K562 (cell line): Measurements from ENCODE around the gene PCNX2. TPM values are rescaled to one million over a fixed set of nuclear protein-coding genes. Genes with fewer than 3 reads are reported as not detected.

Source experiments
- ATAC-seq: fragments of 200-7000 bp; cut with Tn5 transposase; 3 replicates; pipeline ENCODE4 v1.9.1; 2020; ENCODE audit warnings: moderate library complexity
- BruUV-seq: library from RNA; stranded (reverse); fragments of 400-500 nt; replicated peaks from 2 replicates; lab custom pipeline; 2021; lab: Mats Ljungman, UMichigan
- CTCF ChIA-PET: fragments of 300-600 bp; formaldehyde crosslinking; extraction: SDS; loops from one replicate; lab custom pipeline; 2021; ENCODE audit warnings: low intra/inter-chr PET ratio; lab: Yijun Ruan, JAX
- POLR2A ChIA-PET: fragments of 300-600, 350-650 bp; sonication (Branson Sonifier 250); formaldehyde crosslinking; extraction: SDS; loops from one replicate; lab custom pipeline; 2021; ENCODE audit warnings: antibody characterized with exemption, inconsistent platforms; lab: Yijun Ruan, JAX
- DNase-seq, 4 experiments: peaks; one replicate each; pipeline versions ENCODE4 v3.0.0 to v3.0.0-alpha.2; 2011 to 2018; ENCODE audit warnings: low spot score in 3 of 4, mixed read lengths in 3 of 4; ENCODE audit errors: extremely low read depth in 1 of 4
- FAIRE-seq: peaks from 2 replicates; lab custom pipeline; 2011; peaks lifted over from hg19 to GRCh38; lab: Jason Lieb, UNC
- H2AFZ ChIP-seq: 2 replicates; pipeline ENCODE4 v1.6.0; 2011; ENCODE audit warnings: low read depth, low read length, control low read depth, inconsistent platforms
- H3K27ac ChIP-seq: fragments of 200-600 bp; 3 replicates; pipeline ENCODE4 v1.8.0; 2011; ENCODE audit warnings: low read depth, mild to moderate bottlenecking, control low read depth, inconsistent platforms, low read length, moderate library complexity, mixed read lengths; ENCODE audit errors: extremely low read depth
- H3K27me3 ChIP-seq, 2 experiments: fragments of 300-600 bp in 1 of 2; 2 replicates in 1 of 2; 3 replicates in 1 of 2; pipeline versions ENCODE4 v1.6.0 to v1.8.0; 2011; ENCODE audit warnings: inconsistent platforms in 2 of 2, low read length in 2 of 2, mild to moderate bottlenecking in 1 of 2, mixed read lengths in 1 of 2, moderate library complexity in 1 of 2; ENCODE audit not compliant: control insufficient read depth in 2 of 2, insufficient read depth in 2 of 2
- H3K36me3 ChIP-seq: fragments of 300-600 bp; 3 replicates; pipeline ENCODE4 v1.8.0; 2011; ENCODE audit warnings: mild to moderate bottlenecking, low read length, inconsistent platforms; ENCODE audit not compliant: control insufficient read depth, insufficient read depth
- H3K4me1 ChIP-seq, 2 experiments: fragments of 200-600 bp in 1 of 2; replicated peaks in 1 of 2; 2 replicates in 1 of 2; 3 replicates in 1 of 2; pipeline versions ENCODE4 v1.5.1 to v1.8.0; 2011; ENCODE audit warnings: inconsistent platforms in 2 of 2, low read length in 2 of 2, mild to moderate bottlenecking in 1 of 2, mixed read lengths in 1 of 2, moderate library complexity in 1 of 2; ENCODE audit not compliant: control insufficient read depth in 2 of 2, insufficient read depth in 2 of 2
- H3K4me2 ChIP-seq: 2 replicates; pipeline ENCODE4 v1.6.1; 2011; ENCODE audit warnings: low read length, control low read depth, inconsistent platforms, mixed read lengths; ENCODE audit not compliant: insufficient read depth
- H3K4me3 ChIP-seq: fragments of 200-600 bp; sonication (generic), shearing (Covaris generic); 2 replicates; pipeline ENCODE4 v1.5.1; 2016; ENCODE audit warnings: control low read depth, inconsistent platforms
- H3K79me2 ChIP-seq: fragments of 200-600 bp; 3 replicates; pipeline ENCODE4 v1.8.0; 2011; ENCODE audit warnings: low read length, inconsistent platforms; ENCODE audit not compliant: control insufficient read depth, insufficient read depth
- H3K9ac ChIP-seq, 2 experiments: 2 replicates each; pipeline versions ENCODE4 v1.6.0 to v1.6.1; 2011; ENCODE audit warnings: low read depth in 2 of 2, low read length in 2 of 2, control low read depth in 1 of 2, inconsistent platforms in 1 of 2, mild to moderate bottlenecking in 1 of 2, mixed read lengths in 1 of 2; ENCODE audit not compliant: insufficient read depth in 1 of 2
- H3K9me1 ChIP-seq: one replicate; pipeline ENCODE4 v1.6.0; 2011; ENCODE audit warnings: inconsistent platforms, mild to moderate bottlenecking, low read length, moderate library complexity; ENCODE audit not compliant: control insufficient read depth, insufficient read depth
- H3K9me3 ChIP-seq: replicated peaks from 2 replicates; pipeline ENCODE4 v1.5.1; 2011; ENCODE audit warnings: low read depth, low read length, inconsistent platforms; ENCODE audit not compliant: control insufficient read depth, insufficient read depth
- H4K20me1 ChIP-seq: replicated peaks from 2 replicates; pipeline ENCODE4 v1.6.1; 2011; ENCODE audit warnings: low read length, inconsistent platforms, mixed read lengths; ENCODE audit not compliant: control insufficient read depth, insufficient read depth
- ARID3B ChIP-seq: fragments of 250-450 bp; sonication (Bioruptor Pico); IDR thresholded peaks from 2 replicates; pipeline ENCODE4 v1.4.0; 2020; ENCODE audit warnings: borderline replicate concordance
- ATF4 ChIP-seq: fragments of 450-650 bp; formaldehyde crosslinking; IDR thresholded peaks from 2 replicates; pipeline ENCODE4 v1.4.0; 2022; ENCODE audit warnings: mild to moderate bottlenecking, moderate library complexity
- BRD4 ChIP-seq: fragments of 200-600 bp; sonication (generic); IDR thresholded peaks from 2 replicates; pipeline ENCODE4 v1.6.1; 2017; ENCODE audit warnings: inconsistent platforms
- CHD4 ChIP-seq: fragments of 200-600 bp; sonication (generic); IDR thresholded peaks from 3 replicates; pipeline ENCODE4 v1.6.1; 2012; ENCODE audit warnings: low read depth, mild to moderate bottlenecking, mixed read lengths, low read length, inconsistent platforms; ENCODE audit not compliant: insufficient read depth, insufficient replicate concordance, poor library complexity, severe bottlenecking
- GABPA ChIP-seq: fragments of 200-800 bp; sonication (Bioruptor generic); conservative IDR thresholded peaks from 2 replicates; pipeline ENCODE4 v1.6.1; 2016; ENCODE audit warnings: low read depth, missing genetic modification characterization, missing compliant biosample characterization
- NR2C2 ChIP-seq, 2 experiments: fragments of 200-800 bp in 1 of 2; sonication (Bioruptor generic) in 1 of 2; sonication (generic) in 1 of 2; formaldehyde crosslinking in 1 of 2; IDR thresholded peaks; 2 replicates each; pipeline versions ENCODE4 v1.6.1 to v1.8.0; 2016 to 2022; ENCODE audit warnings: mild to moderate bottlenecking in 1 of 2, missing compliant biosample characterization in 1 of 2, missing genetic modification characterization in 1 of 2, missing genetic modification reagents in 1 of 2
- SAFB2 ChIP-seq: fragments of 200-400 bp; formaldehyde crosslinking; IDR thresholded peaks from 2 replicates; pipeline ENCODE4 v1.6.1; 2018; ENCODE audit warnings: borderline replicate concordance, low read length, low read depth, moderate library complexity; ENCODE audit not compliant: severe bottlenecking
- XRCC5 ChIP-seq: fragments of 200-400 bp; formaldehyde crosslinking; IDR thresholded peaks from 2 replicates; pipeline ENCODE4 v1.6.1; 2017; ENCODE audit warnings: low read depth, mild to moderate bottlenecking, low read length
- ZBED1 ChIP-seq: IDR thresholded peaks from 2 replicates; pipeline ENCODE4 v1.6.1; 2014
- WGBS: fragments of 100-300 bp; shearing (Covaris generic); methylation state at CpG from one replicate; pipeline ENCODE4 v1.1.6; 2016; ENCODE audit warnings: low coverage, mixed read lengths; ENCODE audit not compliant: insufficient coverage; ENCODE audit errors: missing lambda C conversion rate; 5-methylcytosine and 5-hydroxymethylcytosine counted together
- in situ Hi-C: fragments of 300-500 bp; cut with MboI; formaldehyde crosslinking; loops from 4 replicates; pipeline ENCODE4 v1.15.0; 2018; ENCODE audit warnings: inconsistent platforms, mixed read lengths
- intact Hi-C: fragments of 100-400 bp; cut with micrococcal nuclease; formaldehyde crosslinking; loops from 2 replicates; pipeline ENCODE4 v1.14.2; 2022
- polyA plus RNA-seq, 8 experiments: library from polyadenylated mRNA; depleted of rRNA in 4 of 8; stranded (reverse) in 5 of 8; unstranded in 3 of 8; fragments of >200 nt; fragmentation: Nextera tagmentation in 2 of 8; fragmentation: Illumina TruSeq in 1 of 8; extraction: Ambion mirVana in 2 of 8; extraction: Trizol in 1 of 8; gene quantifications; 2 replicates each; pipeline versions ENCODE4 v1.2.1 to v1.2.3, GENCODE V29; 2011 to 2014; ENCODE audit warnings: inconsistent platforms in 1 of 8, missing spikeins in 1 of 8
- total RNA-seq, 7 experiments: library from RNA; depleted of rRNA in 6 of 7; stranded (reverse); fragments of >200 nt in 6 of 7; fragmentation: Illumina TruSeq in 2 of 7; extraction: Trizol in 2 of 7; gene quantifications; 2 replicates each; pipeline versions ENCODE4 v1.2.1 to v1.2.3, GENCODE V29; 2011 to 2021; ENCODE audit warnings: low replicate concordance in 1 of 7

PCNX2 gene
- total and polyA plus RNA-seq, 9 of the 15 experiments (the other 6 are each of a cell fraction or from before 2014, with no cell fraction given) = 0.07 to 0.33 TPM; not detected in 7

- Histone ChIP-seq H3K79me2 (no peaks in the 10 kb centered on the region), H2AFZ (peak overlapping the region; percentile 17; the same call in 1 of the 2 replicates), H3K9me1 (no peaks in the 10 kb centered on the region), H3K27ac (no peak overlapping the region)
- in situ Hi-C loops = no loop called here
- ATAC-seq = no peak
- CTCF ChIA-PET = no interaction called here
- no TSS peak for BruUV-seq
- POLR2A ChIA-PET = no interaction called here
- no peak for TF ChIP-seq XRCC5
- peak; percentile 51 for TF ChIP-seq GABPA (tag)
- TF ChIP-seq, all 486 proteins: peak for 1
- FAIRE-seq = no peak
- Histone ChIP-seq H3K36me3 (no peaks in the 10 kb centered on the region), H3K9me3 (no peaks in the 10 kb centered on the region), H3K4me2 (no peak overlapping the region), H4K20me1 (no peaks in the 10 kb centered on the region), H3K4me1 (no peaks in the 10 kb centered on the region), H3K27me3 (no peaks in the 10 kb centered on the region), H3K4me3 (no peak overlapping the region), H3K9ac (no peak overlapping the region)
- intact Hi-C loops = no loop called here
- no peak for DNase-seq
- 1% methylated on average over 4 of the region's 4 CpGs for WGBS
These were observed 45.5 kb upstream of the PCNX2 start for GRCh38 chr1:233340966-233341516.

- Histone ChIP-seq H3K79me2 (no peaks in the 10 kb centered on the region), H3K9me3 (no peaks in the 10 kb centered on the region), H3K4me2 (no peak overlapping the region), H2AFZ (no peak overlapping the region)
- in situ Hi-C loops = no loop called here
- intact Hi-C loops = no loop called here
- no peak for TF ChIP-seq ARID3B
- no peak for TF ChIP-seq ZBED1
- no peak for TF ChIP-seq CHD4
- TF ChIP-seq BRD4 = no peak
- TF ChIP-seq SAFB2 = no peak
- no peak for TF ChIP-seq ATF4 (CRISPR knock-in tag)
- no peak for TF ChIP-seq NR2C2 (CRISPR knock-in tag; IDR thresholded peaks at IDR 0.05)
- no peak for TF ChIP-seq NR2C2 (tag; IDR thresholded peaks at IDR 0.05)
- TF ChIP-seq, all 486 proteins: peak for 0
- Histone ChIP-seq H3K4me3 (no peak overlapping the region), H3K9me1 (no peaks in the 10 kb centered on the region), H4K20me1 (no peaks in the 10 kb centered on the region), H3K9ac (no peak overlapping the region), H3K27ac (no peak overlapping the region), H3K4me1 (no peaks in the 10 kb centered on the region), H3K27me3 (no peaks in the 10 kb centered on the region), H3K36me3 (no peaks in the 10 kb centered on the region)
- FAIRE-seq = no peak
- ChIA-PET POLR2A (interaction anchor here (0.6 kb wide), 1 partner anchor 508 kb away, joined by 3 read pairs; no protein-coding TSS in a partner anchor), CTCF (no interaction called here)
- no TSS peak for BruUV-seq
- WGBS = 0% methylated on average over 3 of the region's 3 CpGs
- no peak for DNase-seq
- no peak for ATAC-seq
These were observed 44.6 kb upstream of the PCNX2 start for GRCh38 chr1:233340031-233340555.
